Activated T-cell treated with anti-CD3 and anti-CD28 coated beads, Interleukin-2, amount 50 U/mL, for 48 hours (primary cell): ENCODE data around the gene CNGA2.
"Not testable (repeated sequence)": the region's sequence is repeated elsewhere in the genome, so short reads cannot be mapped to it uniquely, and the experiment has no call there.

Experiments used
- DNase-seq, 2 experiments: peaks; one replicate each; pipeline ENCODE4 v3.0.0-alpha.2; 2020

CNGA2 gene

GRCh38 chrX:151734446-151734845 lies at the start of gene CNGA2:
Gene CNGA2, plus strand, starts transcription at chrX:151734746. Its CDS starts 3,738 bp downstream, at chrX:151738484.
- no peak for DNase-seq

- DNase-seq: peak in 1 of 2 experiments; percentile 3
Measured at GRCh38 chrX:151687635-151688034, 46.9 kb upstream of the CNGA2 start.

GRCh38 chrX:151688695-151689094 lies 45.9 kb upstream of the CNGA2 start:
- DNase-seq: no peak

DNA sequence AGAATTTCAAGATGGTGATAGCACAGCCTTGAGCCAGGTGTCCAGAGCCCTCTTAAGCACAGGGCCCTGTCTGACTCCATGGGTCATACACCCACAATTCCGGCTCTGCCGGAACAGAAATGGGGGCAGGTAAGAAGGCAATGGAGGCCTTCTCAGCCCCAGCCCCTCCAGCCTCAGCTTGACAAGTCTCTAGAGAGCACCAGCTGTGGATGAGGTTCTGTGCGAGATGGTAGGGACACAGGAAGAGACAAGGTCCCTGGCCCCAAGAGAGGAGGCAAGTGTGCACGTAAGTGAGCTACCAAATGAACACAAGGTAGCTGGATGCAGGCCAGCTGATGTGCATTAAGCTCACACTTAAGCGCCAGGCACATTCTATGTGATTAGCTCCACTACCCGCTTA lies 41.7 kb upstream of the CNGA2 start:
- no peak for DNase-seq

DNA sequence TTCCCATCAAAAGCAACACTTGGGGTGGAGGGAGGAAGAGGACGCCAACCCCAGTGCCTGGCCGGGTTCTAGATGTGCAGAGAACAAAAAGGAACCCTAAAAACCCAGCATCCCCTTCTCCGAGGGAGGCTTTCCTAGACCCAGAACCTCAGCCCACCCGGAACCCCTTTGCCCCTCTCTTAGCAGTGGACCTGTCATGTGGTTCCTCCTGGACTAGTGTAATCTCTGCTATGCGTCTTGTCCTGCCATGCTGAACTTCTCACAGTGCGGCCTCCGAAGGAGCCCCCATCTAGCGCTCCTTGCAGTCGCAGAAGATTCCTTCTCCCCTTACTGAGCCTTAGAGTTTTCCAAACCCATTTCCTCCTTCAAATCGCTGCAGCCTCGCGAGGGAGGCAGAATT lies 40.4 kb upstream of the CNGA2 start:
- no peak for DNase-seq

DNA sequence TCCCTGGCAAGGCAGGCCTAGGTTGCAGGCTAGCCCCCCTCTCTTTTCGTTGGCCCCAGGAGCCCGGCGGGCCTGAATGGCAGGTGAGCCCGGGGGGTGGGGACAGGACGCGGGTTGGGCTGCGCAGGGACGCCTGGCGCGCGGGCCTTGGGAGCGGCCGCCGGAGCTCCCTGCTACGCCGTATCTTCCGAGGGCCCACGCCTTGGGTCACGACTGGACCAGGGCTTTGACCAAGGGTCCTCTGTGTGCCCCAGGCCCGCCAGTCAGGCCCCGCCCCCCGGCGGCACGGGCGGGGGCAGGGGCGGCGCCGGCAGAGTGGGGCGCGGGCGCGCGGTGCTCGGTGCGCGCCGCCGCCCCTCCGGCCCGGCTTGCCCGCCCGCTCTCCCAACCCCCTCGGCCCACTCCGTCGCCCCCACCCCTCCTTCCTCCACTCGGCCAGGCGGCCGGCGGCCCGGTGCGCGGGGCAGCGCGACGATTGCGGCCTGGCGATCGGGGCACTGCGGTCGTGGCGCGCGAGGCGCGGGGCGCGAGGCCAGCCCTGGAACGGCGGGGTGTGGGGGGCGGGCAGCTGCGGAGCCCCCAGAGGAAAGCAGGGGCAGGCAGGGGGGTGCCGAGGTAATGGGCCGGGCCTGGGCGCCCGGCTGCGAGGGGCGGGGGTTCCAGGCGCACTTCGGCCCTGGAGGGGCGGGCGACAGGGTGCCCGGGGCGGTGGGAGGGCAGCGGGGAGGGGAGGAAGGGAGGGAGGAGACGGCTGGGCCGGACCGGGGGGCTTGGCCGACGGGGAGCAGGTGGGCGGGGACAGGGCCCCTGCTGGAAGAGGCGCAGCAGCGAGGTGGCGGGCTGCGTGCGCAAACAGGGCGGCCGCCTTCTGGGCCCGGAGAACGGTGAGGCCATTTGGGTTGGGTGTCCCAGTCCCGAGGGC lies 39.6 kb upstream of the CNGA2 start, which contains the start of gene PRRG3:
Gene PRRG3, plus strand, starts transcription at position 798 of the 922 bp plus-strand sequence. CDS start 3,357 bp downstream, outside the sequence.
- DNase-seq: no peak

DNA sequence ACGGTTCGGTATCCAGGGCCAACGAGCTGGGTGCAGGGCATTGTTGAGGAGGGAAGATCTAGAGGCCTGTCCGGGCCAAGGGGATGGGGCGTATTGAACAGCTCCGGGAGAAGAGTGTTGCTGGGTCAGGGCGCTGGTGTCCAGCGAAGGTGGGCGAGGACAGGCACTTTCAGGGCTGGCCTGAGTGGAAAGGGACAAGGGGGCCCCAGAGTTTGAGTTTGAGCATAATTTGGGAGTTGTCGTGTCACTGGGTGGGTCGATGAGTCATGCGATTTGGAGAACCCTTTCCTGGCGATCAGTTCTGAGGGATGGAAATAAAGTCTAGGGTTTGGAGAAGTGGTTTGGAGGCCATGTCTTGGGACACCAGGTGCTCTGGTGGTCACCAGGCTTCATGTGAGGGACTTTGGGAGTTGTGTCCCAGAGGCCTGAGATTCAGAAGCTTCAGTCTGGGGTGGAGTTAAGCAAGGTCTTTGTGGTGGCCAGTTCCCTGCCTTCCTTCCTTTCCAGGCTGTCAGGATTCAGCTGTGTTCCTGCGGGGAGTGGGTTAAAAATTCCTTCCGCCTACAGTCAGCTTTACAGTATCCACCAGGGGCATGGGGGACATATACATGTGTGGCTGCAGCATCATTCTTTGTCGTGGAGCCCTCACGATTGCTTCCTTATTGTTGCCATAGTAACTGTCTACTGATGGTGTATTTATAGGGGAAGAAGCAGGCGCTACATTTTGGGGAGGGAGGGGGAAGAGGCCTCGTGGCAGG lies 38.8 kb upstream of the CNGA2 start:
- DNase-seq: no peak

DNA sequence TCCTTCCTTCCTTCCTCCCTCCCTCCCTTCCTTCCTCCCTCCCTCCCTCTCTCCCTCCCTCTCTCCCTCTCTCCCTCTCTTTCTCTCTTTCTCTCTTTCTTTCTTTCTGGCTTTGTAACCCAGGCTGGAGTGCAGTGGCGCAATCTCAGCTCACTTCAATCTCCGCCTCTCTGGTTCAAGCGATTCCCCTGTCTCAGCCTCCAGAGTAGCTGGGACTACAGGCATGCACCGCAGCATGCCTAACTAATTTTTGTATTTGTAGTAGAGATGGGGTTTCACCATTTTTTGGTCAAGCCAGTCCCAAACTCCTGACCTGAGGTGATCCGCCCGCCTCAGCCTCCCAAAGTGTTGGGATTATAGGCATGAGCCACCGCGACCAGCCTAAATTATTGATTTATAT lies 37.5 kb upstream of the CNGA2 start:
- DNase-seq: not testable (repeated sequence)

DNA sequence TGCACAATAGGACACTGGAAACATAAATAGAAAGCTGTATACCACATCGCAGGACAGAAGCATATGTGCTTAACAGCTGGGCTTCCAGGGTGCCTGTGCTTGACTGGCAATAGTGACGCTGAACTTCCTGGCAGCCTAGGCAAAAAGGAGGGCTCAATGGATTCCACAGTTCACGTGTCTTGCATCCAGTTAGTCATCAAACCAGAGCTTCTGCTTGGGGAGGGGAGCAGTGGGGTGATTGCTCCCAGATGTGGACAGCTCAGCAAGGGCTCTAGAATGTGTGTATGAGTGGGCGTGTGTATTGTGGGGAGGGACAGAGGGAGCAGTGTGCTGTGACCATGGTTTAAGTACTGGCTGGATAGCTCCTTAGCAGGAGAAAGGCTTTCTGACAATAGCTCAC lies 37.0 kb upstream of the CNGA2 start:
- no peak for DNase-seq

DNA sequence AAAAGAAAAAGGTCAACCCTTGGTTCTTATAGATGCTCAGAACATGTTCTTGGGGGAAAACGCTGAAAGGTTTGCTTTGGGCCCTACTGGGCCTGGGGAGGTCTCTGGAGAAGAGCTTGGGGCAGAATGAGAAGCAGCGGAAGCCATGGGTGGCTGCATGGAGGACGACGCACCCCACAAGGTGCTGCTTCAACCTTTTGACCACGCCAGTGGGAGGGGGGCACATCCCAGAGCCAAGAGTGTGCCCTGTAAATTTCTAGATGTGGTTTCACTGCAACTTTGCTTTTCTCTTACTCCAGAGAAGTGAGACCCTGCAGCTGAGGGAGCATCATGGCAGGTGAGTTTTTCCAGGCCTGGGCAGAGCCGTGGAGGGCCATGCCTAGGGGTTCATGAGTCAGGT lies 36.1 kb upstream of the CNGA2 start:
- DNase-seq: no peak

DNA sequence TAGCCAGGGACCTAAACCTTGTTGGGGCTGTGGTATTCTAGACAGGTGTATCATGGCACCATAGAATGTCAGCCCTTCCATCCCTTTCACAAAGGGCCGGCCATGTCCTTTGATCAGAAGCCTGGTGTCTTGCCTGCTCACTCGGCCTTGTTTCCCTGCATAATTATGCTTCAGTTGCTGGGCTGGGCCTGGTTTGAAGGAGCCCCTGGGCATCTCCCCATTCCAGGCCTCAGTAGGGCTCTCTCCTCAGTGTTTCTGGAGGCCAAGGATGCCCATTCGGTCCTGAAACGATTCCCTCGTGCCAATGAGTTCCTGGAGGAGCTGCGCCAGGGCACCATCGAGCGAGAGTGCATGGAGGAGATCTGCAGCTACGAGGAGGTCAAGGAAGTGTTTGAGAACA lies 34.8 kb upstream of the CNGA2 start:
- no peak for DNase-seq

DNA sequence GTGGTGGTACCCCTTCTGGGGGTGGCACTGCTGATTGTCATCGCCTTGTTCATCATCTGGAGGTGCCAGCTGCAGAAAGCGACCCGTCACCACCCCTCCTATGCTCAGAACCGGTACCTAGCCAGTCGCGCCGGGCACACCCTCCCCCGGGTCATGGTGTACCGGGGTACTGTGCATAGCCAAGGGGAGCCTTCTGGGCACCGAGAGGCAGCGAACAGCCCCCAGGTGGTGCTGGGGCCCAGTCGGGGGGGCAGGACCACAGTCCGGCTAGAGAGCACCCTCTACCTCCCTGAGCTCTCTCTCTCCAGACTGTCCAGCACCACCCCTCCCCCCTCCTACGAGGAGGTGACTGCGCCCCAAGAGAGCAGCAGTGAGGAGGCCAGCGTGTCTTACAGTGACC lies 34.0 kb upstream of the CNGA2 start:
- DNase-seq: no peak

GRCh38 chrX:151701071-151701470 lies 33.5 kb upstream of the CNGA2 start:
- no peak for DNase-seq

- DNase-seq: no peak
Measured at GRCh38 chrX:151701531-151701930, 33.0 kb upstream of the CNGA2 start.

DNA sequence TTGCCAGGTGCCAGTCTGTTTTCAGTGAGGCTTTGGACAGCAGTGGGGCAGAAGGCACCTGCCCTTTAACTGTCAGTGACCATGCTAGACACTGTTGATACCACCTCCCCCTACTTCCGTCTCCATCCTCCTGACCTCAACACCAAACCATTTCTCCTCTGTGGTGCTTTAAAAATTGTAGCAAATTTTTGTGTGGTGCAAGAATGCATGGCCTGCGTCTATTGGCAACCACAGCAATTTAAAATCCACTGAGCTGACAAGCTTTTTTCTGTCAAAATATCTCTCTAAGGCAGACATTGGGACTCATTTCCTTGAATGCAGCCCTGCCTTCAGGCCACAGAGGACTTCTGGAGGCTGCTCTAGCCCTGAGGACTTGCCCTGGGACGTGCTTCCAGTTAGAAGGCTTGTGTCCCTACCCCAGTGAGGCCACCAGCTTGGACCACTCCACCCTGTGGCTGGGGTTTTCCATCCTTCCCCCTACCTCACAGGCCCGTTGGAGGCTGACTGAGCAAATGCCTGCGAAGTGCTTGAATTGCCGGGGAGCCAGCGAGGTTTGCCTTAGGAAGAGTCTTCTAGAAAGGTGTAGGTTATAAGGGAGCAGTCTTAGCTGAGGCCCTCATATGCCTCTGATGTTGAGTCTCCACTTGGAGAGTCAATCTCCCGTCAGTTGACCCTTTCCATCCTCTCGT lies 32.4 kb upstream of the CNGA2 start:
- DNase-seq: no peak

GRCh38 chrX:151702741-151703340 lies 31.7 kb upstream of the CNGA2 start:
- DNase-seq: no peak

DNA sequence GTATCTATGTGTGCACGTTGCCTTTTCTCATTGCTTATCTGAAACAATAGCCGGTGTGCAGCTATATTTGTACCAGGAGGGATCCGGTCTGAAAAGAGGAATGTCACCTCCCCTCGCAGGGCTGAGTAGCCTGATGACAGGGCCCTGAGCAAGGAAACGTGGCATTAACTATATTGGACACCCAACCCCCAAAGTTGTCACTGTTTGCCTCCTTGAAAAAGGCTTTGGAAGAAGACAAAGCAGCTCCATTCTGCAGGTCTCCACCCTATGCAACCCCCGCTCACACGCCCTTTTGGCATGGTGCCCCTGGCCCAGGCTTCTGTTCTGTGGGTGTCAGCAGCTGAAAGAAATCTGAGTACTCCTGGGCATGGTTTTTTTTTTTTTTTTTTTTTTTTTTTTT lies 31.1 kb upstream of the CNGA2 start:
- no peak for DNase-seq

DNA sequence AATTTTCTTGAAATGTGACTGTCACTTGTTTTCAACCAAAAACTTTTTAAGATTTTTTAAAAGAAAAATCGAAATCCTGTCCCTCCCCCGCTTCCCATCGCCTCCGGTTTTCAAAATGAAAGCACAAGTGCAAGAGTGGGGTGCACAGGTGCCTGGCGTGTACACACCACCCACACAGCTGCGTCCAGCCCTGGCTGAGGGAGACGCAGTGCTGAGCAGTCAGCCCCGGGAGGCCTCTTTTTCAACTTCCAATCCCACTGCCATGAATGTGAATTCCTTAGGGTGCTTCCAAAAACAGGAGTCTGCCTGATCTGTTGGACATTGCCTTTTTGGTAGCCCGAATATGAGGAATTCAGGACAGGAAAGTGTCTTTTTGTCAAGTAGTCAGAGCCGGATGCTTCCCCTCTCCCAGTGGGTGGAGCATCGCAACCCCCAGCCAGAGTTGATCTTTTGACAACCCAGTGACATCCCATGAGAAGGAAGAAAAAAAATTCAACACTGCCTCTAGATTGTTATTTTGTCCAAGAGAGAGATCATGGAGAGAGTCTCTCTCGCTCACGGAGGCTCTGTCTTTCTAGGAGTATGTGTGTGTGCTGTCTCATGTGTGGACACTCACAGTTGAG lies 30.4 kb upstream of the CNGA2 start:
- DNase-seq: no peak

GRCh38 chrX:151708821-151709220 lies 25.7 kb upstream of the CNGA2 start:
- no peak for DNase-seq

DNA sequence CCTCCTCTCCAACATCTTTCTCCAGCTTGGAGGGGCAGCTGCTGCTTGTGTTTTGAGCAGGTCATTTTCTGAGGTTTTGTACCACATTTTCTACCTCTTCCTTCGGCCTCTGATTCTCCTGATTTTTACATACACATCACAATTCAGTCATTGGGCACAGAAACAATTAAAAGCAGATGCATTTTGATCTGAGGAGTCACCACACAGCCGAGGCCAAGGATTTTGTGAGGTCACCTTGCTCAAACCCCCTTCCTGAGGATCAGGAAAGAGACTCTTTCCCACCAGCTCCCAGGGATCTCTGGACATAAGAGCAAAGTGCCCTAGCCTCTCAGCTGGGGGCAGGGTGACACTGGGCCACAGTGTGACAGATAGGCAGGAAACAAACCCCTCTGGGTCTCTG lies 24.1 kb upstream of the CNGA2 start:
- no peak for DNase-seq

DNA sequence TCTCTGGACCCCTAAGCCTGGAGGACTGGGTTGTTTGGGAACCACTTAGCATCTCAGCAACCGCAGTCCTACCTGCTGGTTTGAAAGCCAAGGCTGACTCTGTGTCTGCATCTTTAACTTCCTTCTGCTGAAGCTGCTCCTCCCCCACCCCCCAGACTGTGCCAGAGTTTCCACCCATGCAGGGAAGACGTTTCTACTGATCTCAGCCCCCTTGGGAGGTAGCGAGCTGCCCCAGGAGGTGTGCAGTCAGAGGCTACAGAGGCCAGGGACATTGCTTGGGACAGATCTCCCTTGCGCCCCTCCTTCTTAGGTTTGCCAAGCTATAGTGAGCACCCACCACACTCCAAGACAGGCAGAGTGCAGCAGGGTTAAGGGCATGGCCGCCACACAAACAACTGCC lies 23.4 kb upstream of the CNGA2 start:
- DNase-seq: no peak

DNA sequence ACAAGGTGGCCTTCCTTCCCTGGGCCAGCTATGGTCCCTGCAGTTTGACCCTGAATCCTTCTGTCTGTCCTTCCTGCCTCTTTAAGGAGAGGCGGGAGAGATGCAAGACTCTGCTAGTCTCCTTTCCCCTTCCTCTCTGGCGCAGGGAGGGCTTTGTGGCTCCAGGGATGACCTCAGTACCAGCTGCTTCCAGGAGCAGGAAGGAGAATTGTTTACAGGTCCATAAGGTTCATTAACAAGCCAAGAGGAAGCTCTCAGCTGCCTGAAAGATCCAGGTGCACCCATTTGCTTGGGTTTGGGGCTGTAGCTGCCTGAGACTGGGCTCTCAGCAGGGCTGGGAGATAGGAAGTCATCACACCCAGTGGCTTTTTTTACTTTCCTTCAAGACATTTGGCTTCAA lies 22.8 kb upstream of the CNGA2 start:
- no peak for DNase-seq

GRCh38 chrX:151712253-151712652 lies 22.3 kb upstream of the CNGA2 start:
- no peak for DNase-seq
